T-helper 2 cell (primary cell): Measurements from ENCODE around the gene CDKN2B-AS1.
"Not testable (repeated sequence)": the region's sequence is repeated elsewhere in the genome, so short reads cannot be mapped to it uniquely, and the experiment has no call there.

ENCODE experiments used
- DNase-seq, 5 experiments: peaks; one replicate each; pipeline versions ENCODE4 v3.0.0 to v3.0.0-alpha.2; 2012 to 2022

The CDKN2B-AS1 gene

GRCh38 chr9:22046243-22046885 lies 51.8 kb downstream of the CDKN2B-AS1 start:
- no peak for DNase-seq

- DNase-seq = no peak
Measured at GRCh38 chr9:22047596-22047995, 53.0 kb downstream of the CDKN2B-AS1 start.

GRCh38 chr9:22049411-22049810 lies 54.8 kb downstream of the CDKN2B-AS1 start:
- DNase-seq = no peak

- peak in 1 of 5 experiments; percentile 68 for DNase-seq
Measured at GRCh38 chr9:22050924-22051323, 56.3 kb downstream of the CDKN2B-AS1 start.

DNA sequence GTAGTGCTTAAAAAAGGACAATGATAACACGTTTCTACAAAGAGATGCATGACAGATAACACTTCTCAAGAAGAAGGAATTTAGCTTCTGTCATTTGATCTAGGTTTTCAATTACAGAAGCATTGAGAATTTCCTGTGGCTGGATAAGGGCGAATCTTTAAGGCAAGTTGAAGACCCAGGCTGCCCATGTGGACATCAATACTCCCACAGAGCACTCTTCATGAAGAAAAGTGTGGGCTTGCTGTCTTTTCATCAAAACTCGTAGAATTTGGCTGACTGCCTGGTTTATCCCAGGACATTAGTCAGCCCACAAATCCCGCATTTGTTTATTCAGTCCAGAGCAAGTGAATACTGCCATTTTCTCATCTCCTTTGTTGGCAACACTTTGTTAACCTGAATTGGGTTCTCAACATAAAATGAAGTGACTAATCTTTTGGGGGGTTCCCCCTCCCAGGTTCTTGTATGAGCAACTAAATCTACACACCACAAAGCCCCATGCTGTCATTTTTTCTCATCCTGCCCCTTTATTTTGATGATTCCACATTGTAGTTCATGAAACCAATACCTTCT lies 57.9 kb downstream of the CDKN2B-AS1 start:
- peak in 1 of 5 experiments; percentile 60 for DNase-seq

GRCh38 chr9:22053178-22053577 lies 58.6 kb downstream of the CDKN2B-AS1 start:
- no peak for DNase-seq

DNA sequence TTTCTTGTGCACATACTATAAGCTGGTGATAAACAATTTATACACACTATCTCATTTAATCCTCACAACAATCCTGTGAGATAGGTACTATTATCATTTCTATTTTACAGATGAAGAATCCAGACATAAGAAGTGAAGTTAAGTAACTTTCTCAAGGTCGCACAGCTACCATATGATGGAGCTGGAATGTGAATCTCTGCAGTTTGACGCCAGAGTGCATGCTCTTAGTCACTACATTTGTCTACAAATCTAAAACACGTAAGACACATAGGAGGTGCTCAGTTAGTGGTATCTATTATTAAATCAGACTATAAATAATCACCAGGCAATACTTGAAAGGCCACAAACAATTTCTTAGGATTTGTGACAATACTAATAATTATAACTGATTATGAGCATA lies 59.5 kb downstream of the CDKN2B-AS1 start:
- no peak for DNase-seq

DNA sequence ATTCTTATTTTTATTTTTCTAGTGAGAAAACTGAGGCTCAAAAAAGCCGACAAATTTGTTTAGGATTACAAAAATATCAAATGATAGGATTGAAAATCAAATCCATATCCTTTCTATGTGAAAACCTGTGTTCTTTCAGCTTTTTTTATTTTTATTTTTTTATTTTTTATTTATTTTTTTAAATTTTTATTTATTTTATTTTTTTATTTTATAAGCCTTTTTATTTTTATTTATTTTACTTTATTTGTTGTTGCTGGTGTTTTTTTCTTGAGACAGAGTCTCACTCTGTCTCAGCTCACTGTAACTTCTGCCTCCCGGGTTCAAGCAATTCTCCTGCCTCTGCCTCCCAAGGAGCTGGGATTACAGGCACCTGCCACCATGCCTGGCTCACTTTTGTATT lies 59.9 kb downstream of the CDKN2B-AS1 start:
- no peak for DNase-seq

GRCh38 chr9:22055090-22055489 lies 60.5 kb downstream of the CDKN2B-AS1 start:
- DNase-seq = no peak

GRCh38 chr9:22056402-22056801 lies 61.8 kb downstream of the CDKN2B-AS1 start:
- no peak for DNase-seq

DNA sequence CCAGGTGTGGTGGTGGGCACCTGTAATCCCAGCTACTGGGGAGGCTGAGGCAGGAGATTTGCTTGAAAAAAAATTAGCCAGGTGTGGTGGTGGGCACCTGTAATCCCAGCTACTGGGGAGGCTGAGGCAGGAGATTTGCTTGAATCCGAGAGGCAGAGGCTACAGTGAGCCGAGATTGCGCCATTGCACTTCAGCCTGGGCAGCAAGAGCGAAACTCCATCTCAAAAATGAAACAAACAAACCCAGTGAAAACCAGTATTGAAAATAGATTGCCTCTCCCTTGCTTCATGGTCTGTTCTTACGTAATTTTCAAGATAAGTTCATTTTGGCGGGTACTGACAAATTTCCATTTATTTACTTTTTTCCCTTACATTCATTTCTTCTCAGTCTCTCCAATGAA lies 63.4 kb downstream of the CDKN2B-AS1 start:
- DNase-seq = not testable (repeated sequence)

- no peak for DNase-seq
Measured at GRCh38 chr9:22060831-22061383, 66.3 kb downstream of the CDKN2B-AS1 start.

- DNase-seq = no peak
Measured at GRCh38 chr9:22064957-22065356, 70.4 kb downstream of the CDKN2B-AS1 start.

DNA sequence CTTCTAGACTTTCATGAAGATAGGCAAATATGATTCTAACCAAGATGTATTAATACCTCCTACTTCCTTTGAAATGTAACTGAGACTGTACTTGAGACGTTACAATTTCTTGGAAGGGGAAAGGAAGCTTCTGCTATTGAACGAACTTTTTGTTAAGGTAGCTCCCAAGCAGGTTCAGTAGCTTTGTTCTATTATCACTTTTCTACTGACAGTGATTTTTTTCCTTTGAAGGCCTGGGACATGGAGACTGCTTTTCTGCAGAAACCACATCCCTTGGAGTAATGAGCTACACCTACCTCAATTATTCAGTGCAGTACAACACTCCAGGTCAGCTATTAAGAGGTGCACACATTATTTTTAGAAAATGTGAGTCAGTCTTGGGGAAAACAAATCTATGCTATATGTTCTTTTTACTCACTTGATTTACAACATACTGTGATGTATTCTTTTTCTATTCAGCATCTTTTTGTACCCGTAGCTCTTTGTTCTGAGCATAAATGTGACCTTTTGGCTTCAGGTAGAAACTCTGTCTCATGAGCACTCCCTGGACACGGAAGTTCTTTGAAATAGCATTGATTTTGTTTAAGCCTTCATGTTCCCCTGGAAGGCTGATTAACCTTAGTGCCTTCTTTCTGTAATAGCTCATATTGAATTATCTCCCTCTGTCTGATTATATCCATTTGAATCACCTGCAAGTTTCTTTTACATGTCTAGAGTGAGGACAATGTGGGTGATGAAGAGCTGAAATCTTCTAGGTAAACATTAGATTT lies 71.0 kb downstream of the CDKN2B-AS1 start:
- DNase-seq = no peak

DNA sequence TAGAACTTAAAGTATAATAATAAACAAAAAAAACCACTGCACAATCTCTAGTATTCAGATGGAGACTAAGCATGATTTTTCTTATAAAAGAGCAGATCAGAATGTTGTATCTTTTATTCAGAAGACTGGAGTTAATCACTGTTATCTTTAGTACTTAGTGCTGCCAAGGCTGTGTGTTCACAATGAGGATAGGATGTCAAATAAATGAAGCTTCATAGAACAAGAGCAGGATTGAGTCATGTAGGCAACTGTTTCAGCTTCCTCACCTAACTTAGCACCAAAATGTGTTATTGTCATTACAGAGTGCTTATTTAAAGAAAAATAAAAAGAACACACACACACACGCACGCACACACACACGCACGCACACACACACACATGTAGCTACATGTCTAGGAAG lies 72.6 kb downstream of the CDKN2B-AS1 start:
- DNase-seq = no peak

DNA sequence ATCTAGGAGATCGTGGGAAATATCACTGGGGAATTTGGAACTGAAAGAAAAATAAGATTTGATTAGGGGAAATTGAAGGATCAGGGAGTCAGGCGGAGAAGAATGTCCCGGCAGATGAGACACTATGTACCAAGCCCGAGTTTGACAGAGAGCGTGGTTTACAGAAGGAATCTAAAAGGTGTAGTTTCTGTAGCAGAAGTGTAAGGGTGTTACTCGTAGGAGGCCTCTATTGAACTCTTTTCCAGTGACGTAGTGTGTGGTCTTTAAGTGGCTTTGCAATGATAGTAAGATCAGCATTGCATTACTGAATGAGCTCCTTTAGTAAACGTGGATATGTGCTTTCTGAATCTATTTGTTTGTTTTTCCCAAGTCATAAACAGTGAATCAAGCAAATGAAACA lies 73.8 kb downstream of the CDKN2B-AS1 start:
- no peak for DNase-seq

GRCh38 chr9:22073349-22073748 lies 78.8 kb downstream of the CDKN2B-AS1 start:
- DNase-seq = peak in 1 of 5 experiments; percentile 53

DNA sequence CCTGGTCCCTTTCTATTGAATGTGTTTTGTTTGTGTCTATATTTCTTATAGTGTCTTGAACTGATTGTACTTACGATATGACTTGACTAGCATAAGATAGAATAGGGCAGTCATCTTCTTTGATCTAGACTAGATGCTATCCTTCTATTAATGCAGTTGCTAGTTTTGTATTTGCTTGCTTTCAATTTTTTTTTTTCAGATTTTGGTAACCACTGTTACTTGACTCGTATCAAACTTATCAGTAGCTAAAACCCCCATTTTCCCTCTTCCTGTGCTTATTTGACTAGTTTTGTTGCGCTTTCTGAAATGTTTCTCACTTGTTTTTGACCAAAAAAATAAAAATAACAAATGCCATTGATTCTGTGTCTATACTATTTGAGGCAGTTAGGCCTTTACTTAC lies 83.5 kb downstream of the CDKN2B-AS1 start:
- DNase-seq = peak in 1 of 5 experiments; percentile 64

DNA sequence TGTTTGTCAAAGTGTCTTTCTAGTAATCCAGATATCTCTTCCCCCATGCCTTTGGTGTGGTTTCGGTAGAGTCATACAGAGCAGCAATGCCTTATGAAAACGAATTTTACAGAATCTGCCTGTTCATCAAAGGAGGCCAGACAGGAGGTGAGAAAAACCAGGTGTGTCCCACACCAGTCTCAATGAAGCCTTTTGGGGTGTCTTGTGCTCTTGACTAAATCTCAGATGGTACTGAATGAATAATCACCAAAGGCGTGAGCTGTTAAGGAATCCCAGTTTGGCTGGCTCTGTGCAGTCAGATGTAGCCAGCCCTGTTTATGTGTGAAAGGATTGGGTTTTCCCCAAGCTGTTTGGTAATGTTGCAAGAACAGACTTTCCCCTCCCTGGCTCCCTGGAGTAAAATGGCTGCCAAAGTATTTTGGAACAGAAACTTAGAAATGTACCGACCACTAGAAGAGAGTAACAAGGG lies 85.3 kb downstream of the CDKN2B-AS1 start:
- DNase-seq = peak in 3 of 5 experiments; percentile 19 to 91 (median 39)

GRCh38 chr9:22084336-22085035 lies 89.9 kb downstream of the CDKN2B-AS1 start:
- DNase-seq = peak in 1 of 5 experiments; percentile 47

DNA sequence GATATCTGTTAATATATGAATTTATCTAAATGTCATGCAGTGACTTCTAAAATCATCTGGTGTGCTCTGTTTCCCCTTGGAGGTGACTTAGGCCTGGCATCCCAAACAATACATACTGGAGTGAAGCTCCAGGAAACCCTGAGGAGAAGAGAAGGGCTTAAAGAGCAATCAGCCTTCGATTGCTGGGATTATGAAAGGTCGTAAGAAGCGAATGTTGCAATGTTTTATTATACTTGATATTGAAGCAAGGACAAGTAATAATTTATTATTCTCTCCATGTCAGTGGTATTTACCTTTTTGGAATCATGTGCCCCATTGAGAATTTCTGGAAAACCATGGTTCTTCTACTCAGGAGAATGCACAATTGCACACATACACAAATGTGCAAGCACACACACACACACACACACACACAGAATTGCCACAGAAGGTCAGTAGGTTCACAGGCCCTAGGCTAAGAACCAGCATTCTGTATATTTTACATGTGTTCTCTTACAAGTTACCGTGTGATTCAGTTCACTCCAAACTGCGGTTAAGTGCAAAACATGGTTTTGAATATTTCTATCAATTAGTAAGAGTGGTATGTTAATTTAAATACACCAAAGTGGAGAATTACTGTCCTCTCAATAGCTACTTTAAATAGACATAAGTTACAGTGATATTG lies 93.6 kb downstream of the CDKN2B-AS1 start:
- DNase-seq = no peak

- DNase-seq = no peak
Measured at GRCh38 chr9:22088717-22089061, 94.1 kb downstream of the CDKN2B-AS1 start.
